ENCODE results near the gene PKNOX2. TPM values are rescaled to one million over a fixed set of nuclear protein-coding genes. Genes with fewer than 3 reads are reported as not detected.

PKNOX2 gene
- total RNA-seq, 1 donor from 2014 or later: 39.9 TPM

GRCh38 chr11:125173027-125173426 lies 8.5 kb downstream of the PKNOX2 start:
- no peaks in the 10 kb centered on the region for H3K36me3 Mint-ChIP-seq (ENCODE audit: insufficient read depth)

GRCh38 chr11:125173556-125173955 lies 9.0 kb downstream of the PKNOX2 start:
- no peak for TF ChIP-seq CTCF (IDR thresholded peaks at IDR 0.05; ENCODE audit: unreplicated experiment)
- H3K9me3 Mint-ChIP-seq (ENCODE audit: low read depth): no peaks in the 10 kb centered on the region
- H3K27me3 Mint-ChIP-seq: no peaks in the 10 kb centered on the region
- no peak overlapping the region for H3K4me3 Mint-ChIP-seq (ENCODE audit: low read depth)
- H3K27ac Mint-ChIP-seq: no peak overlapping the region
- DNase-seq (ENCODE audit: low spot score, unreplicated experiment): no peak
- no peaks in the 10 kb centered on the region for H3K36me3 Mint-ChIP-seq (ENCODE audit: insufficient read depth)
- H3K4me1 Mint-ChIP-seq (ENCODE audit: low read depth): peaks cover 46% of the 10 kb centered on the region

More at GRCh38 chr11:125173027-125173426, 8.5 kb downstream of the PKNOX2 start:
- H3K4me3 Mint-ChIP-seq (ENCODE audit: low read depth): no peak overlapping the region
- H3K4me1 Mint-ChIP-seq (ENCODE audit: low read depth): peaks cover 51% of the 10 kb centered on the region
- no peak for TF ChIP-seq CTCF (IDR thresholded peaks at IDR 0.05; ENCODE audit: unreplicated experiment)
- DNase-seq (ENCODE audit: low spot score, unreplicated experiment): no peak
- H3K27me3 Mint-ChIP-seq: no peaks in the 10 kb centered on the region
- H3K27ac Mint-ChIP-seq: no peak overlapping the region
- no peaks in the 10 kb centered on the region for H3K9me3 Mint-ChIP-seq (ENCODE audit: low read depth)

GRCh38 chr11:125174057-125174456 lies 9.5 kb downstream of the PKNOX2 start:
- no peak for TF ChIP-seq CTCF (IDR thresholded peaks at IDR 0.05; ENCODE audit: unreplicated experiment)
- H3K9me3 Mint-ChIP-seq (ENCODE audit: low read depth): no peaks in the 10 kb centered on the region
- DNase-seq (ENCODE audit: low spot score, unreplicated experiment): no peak
- H3K4me3 Mint-ChIP-seq (ENCODE audit: low read depth): no peak overlapping the region
- H3K27ac Mint-ChIP-seq: no peak overlapping the region
- H3K4me1 Mint-ChIP-seq (ENCODE audit: low read depth): peaks cover 45% of the 10 kb centered on the region
- H3K27me3 Mint-ChIP-seq: no peaks in the 10 kb centered on the region
- H3K36me3 Mint-ChIP-seq (ENCODE audit: insufficient read depth): no peaks in the 10 kb centered on the region

- Mint-ChIP-seq H3K9me3 (ENCODE audit: low read depth) (no peaks in the 10 kb centered on the region), H3K4me1 (ENCODE audit: low read depth) (peaks cover 43% of the 10 kb centered on the region), H3K4me3 (ENCODE audit: low read depth) (no peak overlapping the region)
These were observed 10.1 kb downstream of the PKNOX2 start for GRCh38 chr11:125174686-125175085.

GRCh38 chr11:125175166-125175565 lies 10.6 kb downstream of the PKNOX2 start:
- Mint-ChIP-seq H3K36me3 (ENCODE audit: insufficient read depth) (no peaks in the 10 kb centered on the region), H3K27ac (no peak overlapping the region), H3K4me3 (ENCODE audit: low read depth) (no peak overlapping the region), H3K9me3 (ENCODE audit: low read depth) (no peaks in the 10 kb centered on the region), H3K27me3 (no peaks in the 10 kb centered on the region), H3K4me1 (ENCODE audit: low read depth) (peaks cover 43% of the 10 kb centered on the region)
- no peak for DNase-seq (ENCODE audit: low spot score, unreplicated experiment)
- no peak for TF ChIP-seq CTCF (IDR thresholded peaks at IDR 0.05; ENCODE audit: unreplicated experiment)

More at GRCh38 chr11:125174686-125175085, 10.1 kb downstream of the PKNOX2 start:
- H3K27me3 Mint-ChIP-seq: no peaks in the 10 kb centered on the region
- no peaks in the 10 kb centered on the region for H3K36me3 Mint-ChIP-seq (ENCODE audit: insufficient read depth)
- TF ChIP-seq CTCF (IDR thresholded peaks at IDR 0.05; ENCODE audit: unreplicated experiment): no peak
- no peak overlapping the region for H3K27ac Mint-ChIP-seq
- DNase-seq (ENCODE audit: low spot score, unreplicated experiment): no peak

Data from progenitor cell of endocrine pancreas (in vitro differentiated cells).